ENCODE data around the gene CEP192.

DNA sequence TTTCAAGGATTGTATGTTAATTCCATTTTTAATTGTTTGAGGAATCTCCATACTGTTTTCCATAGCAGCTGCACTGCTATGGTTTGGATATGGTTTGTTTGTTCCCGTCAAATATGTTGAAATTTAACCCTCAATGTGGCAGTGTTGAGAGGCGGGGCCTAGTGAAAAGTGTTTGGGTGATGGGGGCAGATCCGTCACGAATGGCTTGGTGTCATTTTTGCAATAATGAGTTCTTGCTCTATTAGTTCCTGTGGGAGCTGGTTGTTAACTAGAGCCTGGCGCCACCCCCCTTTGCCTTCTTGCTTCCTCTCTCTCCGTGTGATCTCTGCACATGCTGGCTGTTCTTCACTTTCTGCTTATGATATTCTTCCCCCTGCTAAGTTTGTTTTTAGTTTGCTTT lies 156.0 kb downstream of the CEP192 start:
- no peak for TF ChIP-seq POLR2A (IDR thresholded peaks at IDR 0.05; ENCODE audit: borderline replicate concordance, extremely low read depth, insufficient read depth, insufficient read length)
- TF ChIP-seq, protein P1, sequence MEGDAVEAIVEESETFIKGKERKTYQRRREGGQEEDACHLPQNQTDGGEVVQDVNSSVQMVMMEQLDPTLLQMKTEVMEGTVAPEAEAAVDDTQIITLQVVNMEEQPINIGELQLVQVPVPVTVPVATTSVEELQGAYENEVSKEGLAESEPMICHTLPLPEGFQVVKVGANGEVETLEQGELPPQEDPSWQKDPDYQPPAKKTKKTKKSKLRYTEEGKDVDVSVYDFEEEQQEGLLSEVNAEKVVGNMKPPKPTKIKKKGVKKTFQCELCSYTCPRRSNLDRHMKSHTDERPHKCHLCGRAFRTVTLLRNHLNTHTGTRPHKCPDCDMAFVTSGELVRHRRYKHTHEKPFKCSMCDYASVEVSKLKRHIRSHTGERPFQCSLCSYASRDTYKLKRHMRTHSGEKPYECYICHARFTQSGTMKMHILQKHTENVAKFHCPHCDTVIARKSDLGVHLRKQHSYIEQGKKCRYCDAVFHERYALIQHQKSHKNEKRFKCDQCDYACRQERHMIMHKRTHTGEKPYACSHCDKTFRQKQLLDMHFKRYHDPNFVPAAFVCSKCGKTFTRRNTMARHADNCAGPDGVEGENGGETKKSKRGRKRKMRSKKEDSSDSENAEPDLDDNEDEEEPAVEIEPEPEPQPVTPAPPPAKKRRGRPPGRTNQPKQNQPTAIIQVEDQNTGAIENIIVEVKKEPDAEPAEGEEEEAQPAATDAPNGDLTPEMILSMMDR (IDR thresholded peaks at IDR 0.05 in 2 of 3, conservative IDR thresholded peaks at IDR 0.05 in 1 of 3; ENCODE audit: borderline replicate concordance in 1 of 3, insufficient read depth in 1 of 3, low read depth in 2 of 3, low read length in 2 of 3): no peak
- TF ChIP-seq ELF1 (IDR thresholded peaks at IDR 0.05; ENCODE audit: borderline replicate concordance, low read depth): no peak
- no peak for TF ChIP-seq EZH2 (IDR thresholded peaks at IDR 0.05)
- no peak for TF ChIP-seq POLR2AphosphoS5 (IDR thresholded peaks at IDR 0.05; ENCODE audit: low read depth, low read length)
- TF ChIP-seq ZFX (IDR thresholded peaks at IDR 0.05): no peak
